Vagina (tissue), 2 donors: ENCODE results near the gene TCOF1.

Source experiments
- CTCF ChIP-seq, 3 experiments: fragments of 450-650 bp in 2 of 3; fragments of 200-600 bp in 1 of 3; sonication (generic) in 1 of 3; IDR thresholded peaks; one replicate each; pipeline ENCODE4 v1.5.1; 2017 to 2019; ENCODE audit warnings: antibody characterized with exemption in 3 of 3, mild to moderate bottlenecking in 2 of 3, moderate library complexity in 2 of 3
- POLR2A ChIP-seq, 2 donors: fragments of 450-650 bp; IDR thresholded peaks; one replicate each; pipeline ENCODE4 v1.6.1; 2017; ENCODE audit warnings: antibody characterized with exemption in 2 of 2, mild to moderate bottlenecking in 2 of 2, moderate library complexity in 2 of 2
- POLR2AphosphoS5 ChIP-seq, 2 donors: sonication (generic); formaldehyde crosslinking; IDR thresholded peaks; one replicate each; pipeline ENCODE4 v1.9.0; 2017; ENCODE audit warnings: antibody characterized with exemption in 2 of 2, mild to moderate bottlenecking in 2 of 2, low read depth in 1 of 2; ENCODE audit not compliant: insufficient read depth in 1 of 2

GRCh38 chr5:150309101-150309885, 48.2 kb upstream of the TCOF1 start:
- TF ChIP-seq CTCF (IDR thresholded peaks at IDR 0.05) (no peak), POLR2A (IDR thresholded peaks at IDR 0.05) (no peak), POLR2AphosphoS5 (IDR thresholded peaks at IDR 0.05; ENCODE audit: insufficient read depth in 1 of 2, low read depth in 1 of 2) (no peak)
